HEK293 (cell line): ENCODE data around the gene ASCC1.

Experiments
- CTCF ChIA-PET: fragments of 350-600 bp; formaldehyde crosslinking; extraction: SDS; loops from one replicate; lab custom pipeline; 2021; ENCODE audit warnings: antibody characterized with exemption; lab: Yijun Ruan, JAX
- POLR2A ChIA-PET: fragments of 300-600 bp; formaldehyde crosslinking; extraction: SDS; loops from one replicate; lab custom pipeline; 2020; ENCODE audit warnings: antibody characterized with exemption, inconsistent platforms; lab: Yijun Ruan, JAX
- H3K27ac ChIP-seq: fragments of 200-500 bp; sonication (Bioruptor generic); 2 replicates; pipeline ENCODE4 v1.5.1; 2014; ENCODE audit warnings: low read depth, low read length, control low read depth, inconsistent platforms; ENCODE audit errors: extremely low read depth
- H3K36me3 ChIP-seq, 2 experiments: fragments of 200-500 bp in 1 of 2; sonication (Bioruptor generic) in 1 of 2; 1 replicate in 1 of 2; 2 replicates in 1 of 2; pipeline ENCODE4 v1.5.1; 2014 to 2017; ENCODE audit warnings: inconsistent platforms in 2 of 2, low read length in 2 of 2; ENCODE audit not compliant: control insufficient read depth in 2 of 2, insufficient read depth in 1 of 2
- H3K4me1 ChIP-seq: fragments of 200-500 bp; sonication (Bioruptor generic); 2 replicates; pipeline ENCODE4 v1.5.1; 2014; ENCODE audit warnings: mild to moderate bottlenecking, low read length, inconsistent platforms; ENCODE audit not compliant: control insufficient read depth, insufficient read depth
- H3K4me3 ChIP-seq: 2 replicates; pipeline ENCODE4 v1.5.1; 2011; ENCODE audit warnings: low read depth, mild to moderate bottlenecking, control low read depth, low read length, moderate library complexity
- H3K9me3 ChIP-seq: fragments of 200-500 bp; sonication (Bioruptor generic); 2 replicates; pipeline ENCODE4 v1.5.1; 2014; ENCODE audit warnings: low read depth, low read length, inconsistent platforms; ENCODE audit not compliant: control insufficient read depth, insufficient read depth
- EGR2 ChIP-seq: fragments of 450-650 bp; formaldehyde crosslinking; IDR thresholded peaks from 2 replicates; pipeline ENCODE4 v1.5.1; 2016; ENCODE audit warnings: low read depth, missing biosample characterization, missing genetic modification characterization
- ZFP69B ChIP-seq: fragments of 450-650 bp; formaldehyde crosslinking; IDR thresholded peaks from 2 replicates; pipeline ENCODE4 v1.5.1; 2016; ENCODE audit warnings: missing biosample characterization, missing genetic modification characterization
- ZNF175 ChIP-seq: fragments of 450-650 bp; formaldehyde crosslinking; IDR thresholded peaks from 2 replicates; pipeline ENCODE4 v1.5.1; 2016; ENCODE audit warnings: missing biosample characterization, missing genetic modification characterization
- ZNF18 ChIP-seq: fragments of 450-650 bp; formaldehyde crosslinking; IDR thresholded peaks from 2 replicates; pipeline ENCODE4 v1.5.1; 2016; ENCODE audit warnings: missing biosample characterization, missing genetic modification characterization
- ZNF248 ChIP-seq: fragments of 450-650 bp; formaldehyde crosslinking; IDR thresholded peaks from 2 replicates; pipeline ENCODE4 v1.5.1; 2017; ENCODE audit warnings: missing biosample characterization, missing genetic modification characterization
- ZNF280C ChIP-seq: fragments of 450-650 bp; formaldehyde crosslinking; IDR thresholded peaks from 2 replicates; pipeline ENCODE4 v1.5.1; 2016; ENCODE audit warnings: missing biosample characterization, missing genetic modification characterization
- ZNF350 ChIP-seq: fragments of 450-650 bp; formaldehyde crosslinking; IDR thresholded peaks from 2 replicates; pipeline ENCODE4 v1.5.0; 2017; ENCODE audit warnings: missing biosample characterization, mild to moderate bottlenecking, missing genetic modification characterization
- ZNF600 ChIP-seq: fragments of 450-650 bp; formaldehyde crosslinking; IDR thresholded peaks from 2 replicates; pipeline ENCODE4 v1.5.1; 2016; ENCODE audit warnings: missing biosample characterization, missing genetic modification characterization
- ZNF624 ChIP-seq: fragments of 450-650 bp; formaldehyde crosslinking; IDR thresholded peaks from 2 replicates; pipeline ENCODE4 v1.5.1; 2017; ENCODE audit warnings: missing biosample characterization, missing genetic modification characterization
- TF ChIP-seq, protein P1 (sequence below): fragments of 450-650 bp; formaldehyde crosslinking; IDR thresholded peaks from 2 replicates; pipeline ENCODE4 v1.5.1; 2016; ENCODE audit warnings: missing biosample characterization, missing genetic modification characterization
- TF ChIP-seq, protein P2 (sequence below): fragments of 450-650 bp; formaldehyde crosslinking; IDR thresholded peaks from 2 replicates; pipeline ENCODE4 v1.5.1; 2016; ENCODE audit warnings: missing biosample characterization, missing genetic modification characterization
- TF ChIP-seq, protein P3 (sequence below): fragments of 450-650 bp; formaldehyde crosslinking; IDR thresholded peaks from 2 replicates; pipeline ENCODE4 v1.5.1; 2016; ENCODE audit warnings: missing biosample characterization, missing genetic modification characterization
- TF ChIP-seq, protein P4 (sequence below): fragments of 450-650 bp; formaldehyde crosslinking; IDR thresholded peaks from 2 replicates; pipeline ENCODE4 v1.5.1; 2017; ENCODE audit warnings: missing biosample characterization, missing genetic modification characterization

Gene ASCC1

GRCh38 chr10:72062832-72063702, 153.0 kb downstream of the ASCC1 start (continued):
- TF ChIP-seq ZFP69B (tag by site-specific recombination) (peak; percentile 95; the same call in 1 of the 2 replicates), ZNF248 (tag by site-specific recombination) (no peak), ZNF350 (tag by site-specific recombination) (no peak), ZNF18 (tag by site-specific recombination) (no peak)
- TF ChIP-seq, protein P1, sequence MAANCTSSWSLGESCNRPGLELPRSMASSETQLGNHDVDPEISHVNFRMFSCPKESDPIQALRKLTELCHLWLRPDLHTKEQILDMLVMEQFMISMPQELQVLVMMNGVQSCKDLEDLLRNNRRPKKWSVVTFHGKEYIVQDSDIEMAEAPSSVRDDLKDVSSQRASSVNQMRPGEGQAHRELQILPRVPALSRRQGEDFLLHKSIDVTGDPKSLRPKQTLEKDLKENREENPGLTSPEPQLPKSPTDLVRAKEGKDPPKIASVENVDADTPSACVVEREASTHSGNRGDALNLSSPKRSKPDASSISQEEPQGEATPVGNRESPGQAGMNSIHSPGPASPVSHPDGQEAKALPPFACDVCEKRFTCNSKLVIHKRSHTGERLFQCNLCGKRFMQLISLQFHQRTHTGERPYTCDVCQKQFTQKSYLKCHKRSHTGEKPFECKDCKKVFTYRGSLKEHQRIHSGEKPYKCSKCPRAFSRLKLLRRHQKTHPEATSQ (tag by site-specific recombination), result no peak
- TF ChIP-seq, protein P2, sequence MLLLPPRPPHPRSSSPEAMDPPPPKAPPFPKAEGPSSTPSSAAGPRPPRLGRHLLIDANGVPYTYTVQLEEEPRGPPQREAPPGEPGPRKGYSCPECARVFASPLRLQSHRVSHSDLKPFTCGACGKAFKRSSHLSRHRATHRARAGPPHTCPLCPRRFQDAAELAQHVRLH (tag by site-specific recombination), result no peak

GRCh38 chr10:72062382-72062781, 153.7 kb downstream of the ASCC1 start:
- H3K4me3 ChIP-seq, result no peak overlapping the region
- no peak overlapping the region for H3K27ac ChIP-seq
- ChIA-PET CTCF (interaction anchor here (0.7 to 3.3 kb wide), 4 partner anchors 13 to 167 kb away, joined by 3 to 16 read pairs (median 7); no protein-coding TSS in a partner anchor), POLR2A (no interaction called here)
- H3K36me3 ChIP-seq, result no peaks in the 10 kb centered on the region
- no peaks in the 10 kb centered on the region for H3K9me3 ChIP-seq
- H3K4me1 ChIP-seq, result peaks cover 16% of the 10 kb centered on the region
- TF ChIP-seq ZNF175 (tag by site-specific recombination) (no peak), ZNF600 (tag by site-specific recombination) (peak; percentile 29; the same call in 1 of the 2 replicates), EGR2 (tag by site-specific recombination) (no peak), ZNF624 (tag by site-specific recombination) (no peak), ZNF280C (tag by site-specific recombination) (no peak)
- TF ChIP-seq, protein P3, sequence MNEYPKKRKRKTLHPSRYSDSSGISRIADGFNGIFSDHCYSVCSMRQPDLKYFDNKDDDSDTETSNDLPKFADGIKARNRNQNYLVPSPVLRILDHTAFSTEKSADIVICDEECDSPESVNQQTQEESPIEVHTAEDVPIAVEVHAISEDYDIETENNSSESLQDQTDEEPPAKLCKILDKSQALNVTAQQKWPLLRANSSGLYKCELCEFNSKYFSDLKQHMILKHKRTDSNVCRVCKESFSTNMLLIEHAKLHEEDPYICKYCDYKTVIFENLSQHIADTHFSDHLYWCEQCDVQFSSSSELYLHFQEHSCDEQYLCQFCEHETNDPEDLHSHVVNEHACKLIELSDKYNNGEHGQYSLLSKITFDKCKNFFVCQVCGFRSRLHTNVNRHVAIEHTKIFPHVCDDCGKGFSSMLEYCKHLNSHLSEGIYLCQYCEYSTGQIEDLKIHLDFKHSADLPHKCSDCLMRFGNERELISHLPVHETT (tag by site-specific recombination), result 0 out of 2 replicates have a peak, but pooled peaks have one; percentile 30
- TF ChIP-seq, protein P4, sequence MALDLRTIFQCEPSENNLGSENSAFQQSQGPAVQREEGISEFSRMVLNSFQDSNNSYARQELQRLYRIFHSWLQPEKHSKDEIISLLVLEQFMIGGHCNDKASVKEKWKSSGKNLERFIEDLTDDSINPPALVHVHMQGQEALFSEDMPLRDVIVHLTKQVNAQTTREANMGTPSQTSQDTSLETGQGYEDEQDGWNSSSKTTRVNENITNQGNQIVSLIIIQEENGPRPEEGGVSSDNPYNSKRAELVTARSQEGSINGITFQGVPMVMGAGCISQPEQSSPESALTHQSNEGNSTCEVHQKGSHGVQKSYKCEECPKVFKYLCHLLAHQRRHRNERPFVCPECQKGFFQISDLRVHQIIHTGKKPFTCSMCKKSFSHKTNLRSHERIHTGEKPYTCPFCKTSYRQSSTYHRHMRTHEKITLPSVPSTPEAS (tag by site-specific recombination), result no peak
